ENCODE measurements around the gene NUDT4.
"Not testable (repeated sequence)": the region's sequence is repeated elsewhere in the genome, so short reads cannot be mapped to it uniquely, and the experiment has no call there.

The NUDT4 gene

DNA sequence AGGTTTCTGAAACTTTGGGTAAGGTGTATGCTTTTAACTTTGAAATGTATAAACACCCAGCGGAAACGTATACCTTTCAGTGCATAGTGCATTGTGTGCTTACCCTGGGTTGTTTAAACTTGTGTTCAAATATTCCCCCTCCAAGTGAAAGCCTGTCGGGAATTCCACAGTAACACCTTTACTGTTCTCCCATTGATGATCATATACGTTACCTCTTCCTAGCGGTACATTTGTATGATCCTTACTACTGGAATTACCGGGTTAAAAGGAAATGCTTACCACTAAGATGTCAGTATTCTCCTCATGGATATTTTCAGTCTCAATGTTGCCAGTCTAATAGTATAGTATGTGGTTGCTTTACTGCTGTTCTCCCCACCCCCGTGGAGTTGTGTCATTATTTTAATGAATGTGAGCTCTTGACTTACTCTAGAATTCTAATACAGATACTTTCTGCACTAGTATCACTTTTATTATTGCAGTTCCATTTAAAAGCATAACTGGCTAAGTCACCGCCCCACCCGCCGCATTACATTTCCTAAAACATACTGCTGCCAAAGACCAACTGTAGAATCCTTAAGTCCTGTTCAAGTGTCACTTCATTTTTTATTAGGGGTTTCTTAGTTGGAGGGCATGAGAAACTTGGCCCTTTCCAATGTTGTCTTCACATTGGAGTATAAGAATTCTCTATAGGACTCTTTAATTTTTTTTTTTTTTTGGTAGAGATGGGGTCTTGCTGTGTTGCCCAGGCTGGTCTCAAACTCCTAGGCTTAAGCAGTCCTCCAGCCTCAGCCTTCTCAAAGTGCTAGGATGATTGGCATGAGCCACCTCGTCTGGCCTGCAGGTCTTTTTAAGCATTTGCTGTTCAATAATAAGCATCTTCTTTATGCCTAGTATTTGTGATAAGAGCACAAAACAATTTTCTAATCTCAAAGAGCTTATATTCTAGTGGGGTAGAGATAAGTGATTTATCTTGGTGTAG, 24.9 kb downstream of the NUDT4 start:
- no peak for DNase-seq

DNA sequence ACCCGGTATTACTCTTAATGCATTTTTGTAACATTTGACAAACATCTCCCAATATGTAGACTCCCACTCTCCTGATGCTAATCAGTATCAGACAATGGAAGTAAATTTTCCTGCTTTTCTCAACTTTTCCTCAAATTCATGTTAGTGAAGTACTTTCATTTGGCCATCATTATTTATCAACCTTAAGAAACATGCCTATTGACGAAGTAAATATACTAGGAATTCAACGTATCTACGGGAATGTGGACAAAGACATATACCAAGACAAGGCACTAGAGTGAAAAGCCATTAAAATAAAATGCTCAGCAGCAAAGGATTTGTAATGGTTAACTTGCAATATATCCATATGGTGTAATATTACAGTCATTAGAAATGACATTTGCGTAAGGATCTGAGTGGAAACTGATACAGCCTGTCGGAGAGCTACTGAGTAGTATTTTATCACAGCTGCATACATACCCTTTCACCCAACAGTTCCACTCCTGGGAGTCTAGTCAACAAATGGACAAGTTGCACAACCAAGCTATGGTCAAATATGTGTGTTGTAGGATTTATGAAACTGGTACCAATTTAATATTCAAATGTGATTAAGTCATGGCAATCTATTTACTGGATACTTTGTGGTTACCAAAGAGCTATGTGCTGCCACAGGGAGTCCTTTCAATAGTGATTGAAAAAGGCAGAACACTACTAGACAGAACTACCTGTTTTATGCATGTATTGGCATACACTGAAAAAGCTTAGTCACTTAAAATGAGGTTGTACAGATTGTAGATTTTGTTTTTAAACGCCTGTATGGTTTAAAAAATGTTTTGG, 26.5 kb downstream of the NUDT4 start:
- no peak for DNase-seq

DNA sequence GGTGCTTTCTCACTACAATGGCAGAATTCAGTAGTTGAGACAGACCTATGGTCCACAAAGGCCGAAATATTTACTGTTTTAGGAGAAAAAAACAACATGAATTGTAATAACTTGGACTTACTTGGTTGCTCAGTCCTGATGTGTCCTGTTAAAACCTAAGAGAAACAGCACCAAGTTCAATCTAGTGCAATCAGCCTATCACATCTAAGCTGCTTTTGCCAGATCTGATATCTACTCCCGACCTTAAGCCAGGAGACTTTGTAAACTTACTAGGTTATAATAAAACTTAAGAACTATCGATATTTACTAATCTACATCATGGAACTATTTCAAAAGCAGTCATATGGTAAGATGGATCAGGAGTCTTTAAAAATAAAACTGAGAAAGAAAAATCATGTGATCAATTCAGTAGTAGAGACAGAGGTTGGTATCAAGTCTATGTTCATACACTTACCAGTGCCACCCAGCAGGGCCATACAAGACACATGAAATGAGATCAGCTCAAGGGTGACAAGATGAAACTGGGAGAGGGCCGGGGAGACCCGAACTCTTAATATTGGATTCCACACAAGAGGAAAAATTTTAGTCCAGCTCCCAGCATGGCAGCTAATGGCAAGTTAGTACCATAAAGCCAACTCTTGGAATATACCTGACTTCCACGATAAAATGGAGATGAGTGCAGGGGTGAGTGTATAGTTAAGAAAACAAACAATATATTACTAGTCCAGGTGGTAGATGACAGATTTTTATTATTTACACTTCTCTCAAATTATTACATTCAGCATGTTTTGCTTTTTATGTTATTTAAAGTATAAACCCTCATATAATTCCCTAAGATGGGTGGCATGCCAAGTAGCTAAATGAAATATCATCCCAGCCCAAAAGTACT, 27.5 kb downstream of the NUDT4 start:
- DNase-seq, result no peak

DNA sequence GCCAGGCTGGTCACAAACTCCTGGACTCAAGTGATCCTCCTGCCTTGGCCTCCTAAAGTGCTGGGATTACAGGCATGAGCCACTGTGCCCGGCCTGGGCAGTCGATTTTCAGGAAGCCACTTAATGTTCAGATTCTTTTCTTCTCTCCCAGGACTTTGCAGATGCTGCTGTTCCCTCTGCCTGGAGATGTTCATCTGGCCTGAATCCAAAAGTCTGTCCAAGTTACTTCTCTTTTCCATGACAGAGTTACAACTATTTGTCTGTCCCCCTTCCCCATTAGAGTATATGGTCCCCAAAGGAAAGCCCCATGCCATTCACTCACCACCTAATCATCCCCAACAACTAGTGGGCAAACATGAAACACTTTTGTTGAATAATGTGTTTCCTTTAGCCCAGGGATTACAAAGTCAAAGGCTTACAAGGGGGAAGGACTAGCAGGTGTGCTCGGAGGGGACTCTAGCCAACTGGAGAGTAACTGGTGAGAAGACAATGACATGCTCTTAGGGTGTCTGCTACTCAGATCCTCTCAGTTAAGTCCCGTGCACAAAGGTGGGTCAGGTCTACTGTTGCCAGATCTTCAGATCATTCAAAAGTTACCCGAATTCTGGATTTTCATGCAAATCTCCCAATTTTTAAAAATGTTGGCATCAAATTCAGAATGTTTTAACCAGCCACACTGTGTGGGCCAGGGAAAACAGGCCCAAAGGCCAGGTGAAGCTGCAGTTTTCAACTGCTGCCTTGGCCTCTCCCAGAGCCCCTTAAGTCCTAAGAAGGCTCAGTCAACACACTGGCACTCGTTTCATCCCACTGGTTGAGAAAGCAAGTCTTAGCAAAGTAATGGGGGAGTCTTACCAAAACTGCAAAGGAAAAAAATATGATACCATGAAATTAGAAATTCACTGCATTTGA, 29.6 kb downstream of the NUDT4 start:
- DNase-seq, result no peak

DNA sequence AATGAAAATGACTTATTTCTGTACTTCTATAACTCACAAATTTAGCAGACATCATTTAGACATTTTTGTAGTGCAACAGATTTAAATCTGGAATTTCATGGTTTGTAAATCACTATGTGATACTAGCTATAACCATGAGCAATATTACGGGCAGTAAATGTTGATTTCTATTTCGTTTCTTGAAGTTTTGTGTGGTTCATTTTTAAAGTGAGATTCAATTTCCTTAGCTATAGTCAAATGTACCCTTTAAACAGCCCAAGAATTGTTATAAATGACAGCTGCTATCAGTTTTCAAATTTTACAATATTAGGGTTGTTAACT, 30.2 kb downstream of the NUDT4 start:
- no peak for DNase-seq

DNA sequence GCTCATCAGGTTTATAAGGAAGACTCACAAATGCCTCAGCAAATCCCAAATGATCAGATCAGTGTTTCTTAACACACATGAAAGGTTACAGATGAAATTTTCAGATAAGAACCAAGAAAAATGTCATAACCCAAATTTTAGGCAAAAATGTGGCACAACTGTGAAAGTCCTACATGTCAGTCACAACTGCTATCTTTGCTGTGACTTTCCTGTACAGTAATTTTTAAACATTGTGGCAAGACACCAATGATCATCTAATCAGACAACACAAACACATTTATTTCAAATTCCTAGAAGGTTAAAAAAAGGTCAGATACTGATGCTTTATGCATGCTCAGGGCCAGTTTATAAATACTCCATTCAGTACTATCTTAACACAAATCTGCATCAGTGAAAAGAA, 31.1 kb downstream of the NUDT4 start:
- DNase-seq, result no peak

DNA sequence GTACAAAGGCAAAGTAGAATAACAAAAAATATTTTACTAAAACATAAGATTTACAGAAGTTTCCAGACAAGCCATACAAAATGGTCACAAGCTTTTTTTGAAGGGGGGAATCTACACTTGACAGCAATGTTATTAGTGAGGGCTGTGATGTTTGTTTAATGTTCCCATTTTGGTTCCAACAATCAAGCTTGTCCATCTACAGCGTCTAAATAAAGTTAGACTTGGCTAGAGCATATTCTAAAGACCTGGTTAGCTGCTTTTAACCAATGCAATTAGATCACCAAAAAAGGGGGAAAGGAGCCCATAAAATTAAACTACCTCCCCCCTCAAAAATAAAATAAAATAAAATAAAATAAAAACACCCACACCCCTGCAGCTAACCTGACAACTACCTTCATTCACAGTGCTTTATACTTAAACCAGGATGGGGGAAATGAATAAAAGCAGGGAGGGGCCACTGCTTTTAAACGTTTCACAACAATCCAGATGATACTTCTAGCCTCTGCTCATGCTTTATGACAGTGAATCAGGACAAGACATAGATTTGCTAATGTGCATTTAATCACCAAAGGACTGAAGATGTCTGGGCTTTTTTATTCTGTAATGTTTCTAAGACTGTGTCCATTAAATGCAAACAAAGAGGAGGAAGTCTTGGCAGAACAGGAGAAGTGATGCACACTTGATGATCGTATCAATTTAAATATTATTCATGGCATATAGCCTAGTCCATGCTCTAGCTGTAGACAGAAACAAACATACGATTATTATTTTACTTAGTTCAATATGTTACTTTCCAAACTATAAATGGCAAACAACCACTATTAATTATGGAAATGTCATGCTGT, 31.8 kb downstream of the NUDT4 start:
- not testable (repeated sequence) for DNase-seq

DNA sequence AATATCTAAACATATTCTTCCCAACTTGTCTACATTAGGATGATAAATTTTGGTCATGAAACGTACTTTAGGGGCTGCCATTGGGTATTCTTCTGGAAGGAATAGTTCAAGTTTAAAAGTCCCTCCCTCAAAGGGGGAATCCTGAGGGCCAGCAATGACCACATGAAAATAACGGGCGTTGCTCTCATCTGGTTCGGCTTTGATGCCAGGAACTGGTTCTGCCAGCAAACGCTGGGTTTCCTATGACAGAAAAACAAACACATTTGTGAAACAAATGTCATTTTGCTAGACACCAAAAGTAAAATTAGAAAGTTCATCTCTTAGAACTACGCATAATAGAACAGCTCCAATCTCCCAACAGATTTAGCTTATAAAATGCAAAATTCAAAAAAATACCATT, 33.3 kb downstream of the NUDT4 start:
- not testable (repeated sequence) for DNase-seq

DNA sequence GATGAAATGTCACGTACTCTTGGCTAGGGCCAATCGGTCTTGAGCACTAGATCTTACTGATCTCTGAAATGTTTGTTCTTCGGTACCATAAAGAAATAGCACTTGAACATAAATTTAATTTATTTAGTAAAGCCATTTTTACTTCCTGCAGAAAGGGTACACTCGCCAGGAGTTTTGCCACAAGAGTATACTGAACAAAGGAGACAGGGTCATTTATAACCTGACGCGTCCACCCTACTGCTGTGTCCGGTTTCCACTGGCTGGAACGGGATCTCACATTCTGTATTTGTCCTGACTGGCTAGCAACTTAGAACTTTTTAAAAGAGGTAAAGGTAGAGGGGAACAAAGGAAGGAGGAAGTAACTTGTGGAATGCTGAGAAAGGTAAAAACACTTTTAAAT, 34.7 kb downstream of the NUDT4 start:
- DNase-seq, result not testable (repeated sequence)

DNA sequence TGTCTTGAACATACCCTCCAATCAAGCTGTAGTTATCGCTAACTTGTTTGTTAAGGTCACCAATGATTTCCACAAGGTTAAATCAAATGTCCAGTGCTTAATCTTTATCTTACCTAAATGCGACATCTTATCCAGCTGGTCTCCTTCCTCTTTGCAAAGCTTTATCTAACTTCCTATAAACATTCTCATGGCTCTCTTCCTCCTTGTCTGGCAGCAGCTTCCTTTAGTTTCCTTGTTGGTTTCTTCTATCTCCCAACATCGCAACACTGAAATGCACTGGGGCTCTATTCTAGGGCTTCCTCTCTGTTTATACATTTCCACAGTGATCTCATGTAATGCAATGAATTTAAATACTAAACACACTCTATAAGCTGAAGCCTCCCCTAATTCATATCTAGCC, 35.3 kb downstream of the NUDT4 start:
- no peak for DNase-seq

DNA sequence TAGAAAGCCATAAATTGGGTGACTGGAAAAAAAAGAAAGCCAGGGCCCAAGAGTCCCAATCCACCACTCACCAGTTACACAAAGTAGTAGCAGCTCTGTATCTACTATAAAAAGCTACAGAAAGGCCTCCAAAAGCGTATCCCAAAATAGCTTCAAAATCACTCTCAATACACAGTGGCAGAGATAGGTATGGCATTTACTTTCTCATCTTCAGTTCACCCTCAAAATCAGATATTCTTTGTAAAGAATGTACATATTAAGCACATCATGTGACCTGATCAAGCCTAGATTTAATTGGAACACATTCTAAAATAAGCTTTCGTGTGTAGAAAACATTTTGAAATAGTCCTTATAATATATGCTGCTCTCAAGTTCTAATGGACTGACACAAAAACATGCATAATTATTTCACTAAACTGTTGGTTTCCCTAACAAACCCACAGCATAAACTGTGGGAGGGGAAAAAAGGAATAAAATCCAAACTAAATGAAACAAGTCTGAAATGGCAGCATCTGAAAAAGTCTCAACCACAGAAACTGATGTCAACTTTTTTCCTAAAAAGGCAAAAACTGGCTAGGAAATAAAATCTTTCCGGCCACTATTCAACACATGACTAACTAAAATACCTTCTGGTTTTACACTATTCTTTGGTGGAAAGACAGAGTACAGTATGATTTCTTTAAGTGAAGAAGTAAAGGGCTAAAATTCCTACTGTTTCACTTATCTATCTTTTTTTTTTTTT, 38.2 kb downstream of the NUDT4 start:
- no peak for DNase-seq

DNA sequence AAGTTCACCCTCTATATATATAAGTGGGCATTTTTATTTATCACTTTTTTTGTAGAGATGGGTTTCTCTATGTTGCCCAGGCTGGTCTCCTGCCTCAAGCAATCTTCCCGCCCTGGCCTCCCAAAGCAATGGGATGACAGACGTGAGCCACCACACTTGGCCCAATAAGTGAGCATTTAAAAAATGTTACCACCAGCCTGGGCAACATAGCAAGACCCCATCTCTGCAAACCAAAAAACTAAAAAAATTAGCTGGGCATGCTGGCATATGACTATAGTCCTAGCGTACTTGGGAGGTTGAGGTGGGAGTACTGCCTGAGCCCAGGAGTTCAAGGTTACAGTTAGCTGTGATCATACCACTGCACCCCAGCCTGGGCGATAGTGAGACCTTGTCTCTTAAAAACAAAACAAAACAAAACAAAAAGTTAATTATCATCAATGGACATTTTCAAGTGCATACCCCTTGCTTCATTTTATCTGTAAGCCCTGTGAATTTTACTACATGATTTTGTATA, 40.3 kb downstream of the NUDT4 start:
- no peak for DNase-seq

DNA sequence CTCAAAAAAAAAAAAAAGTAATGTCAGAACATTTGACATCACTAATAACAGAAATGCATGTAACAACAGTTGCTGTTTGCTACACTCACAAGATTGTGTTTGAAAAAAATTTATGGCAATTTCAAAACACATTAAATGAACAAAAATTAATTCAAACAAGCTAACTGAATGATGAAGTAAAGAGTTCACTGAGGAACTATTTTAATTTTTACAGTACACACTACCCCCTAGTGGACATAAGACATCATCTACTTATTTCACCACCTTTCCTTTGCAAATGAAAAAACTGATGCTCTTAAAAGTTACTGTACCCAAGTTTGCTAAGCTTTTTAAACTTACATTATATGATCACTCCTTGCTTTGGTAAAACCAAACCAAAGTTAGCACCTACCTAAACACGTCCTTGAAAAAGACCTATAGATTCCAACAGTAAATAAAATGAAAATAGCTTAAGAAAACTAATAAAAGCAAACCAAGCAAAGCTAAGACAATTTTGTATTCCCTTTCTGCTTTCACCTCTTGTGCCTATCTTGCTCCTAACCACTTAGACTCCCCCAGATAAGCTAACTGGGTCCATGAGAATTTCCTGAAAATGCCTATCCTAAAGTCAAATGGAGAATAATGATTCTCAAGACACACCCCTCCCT, 41.8 kb downstream of the NUDT4 start:
- DNase-seq, result peak in 1 of 2 donors; percentile 33

DNA sequence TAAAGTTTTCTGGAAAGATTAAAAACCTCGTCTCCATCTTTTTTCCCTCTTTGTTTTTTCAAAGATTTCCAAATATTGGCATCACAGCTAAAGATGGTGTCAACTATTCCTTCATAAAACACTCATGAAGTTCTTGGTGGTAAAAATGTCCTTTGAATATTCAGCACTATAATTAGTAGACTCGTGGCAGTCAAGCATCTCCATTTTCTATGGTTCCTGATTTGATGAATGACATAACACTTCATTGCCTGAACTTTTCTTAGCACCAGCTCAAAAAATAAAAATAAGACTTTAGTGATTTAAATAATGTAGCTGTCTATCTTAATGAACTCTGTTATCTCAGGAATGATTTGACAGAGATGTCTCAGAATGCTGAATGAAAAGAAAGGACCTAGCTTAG, 44.3 kb downstream of the NUDT4 start:
- DNase-seq, result no peak

DNA sequence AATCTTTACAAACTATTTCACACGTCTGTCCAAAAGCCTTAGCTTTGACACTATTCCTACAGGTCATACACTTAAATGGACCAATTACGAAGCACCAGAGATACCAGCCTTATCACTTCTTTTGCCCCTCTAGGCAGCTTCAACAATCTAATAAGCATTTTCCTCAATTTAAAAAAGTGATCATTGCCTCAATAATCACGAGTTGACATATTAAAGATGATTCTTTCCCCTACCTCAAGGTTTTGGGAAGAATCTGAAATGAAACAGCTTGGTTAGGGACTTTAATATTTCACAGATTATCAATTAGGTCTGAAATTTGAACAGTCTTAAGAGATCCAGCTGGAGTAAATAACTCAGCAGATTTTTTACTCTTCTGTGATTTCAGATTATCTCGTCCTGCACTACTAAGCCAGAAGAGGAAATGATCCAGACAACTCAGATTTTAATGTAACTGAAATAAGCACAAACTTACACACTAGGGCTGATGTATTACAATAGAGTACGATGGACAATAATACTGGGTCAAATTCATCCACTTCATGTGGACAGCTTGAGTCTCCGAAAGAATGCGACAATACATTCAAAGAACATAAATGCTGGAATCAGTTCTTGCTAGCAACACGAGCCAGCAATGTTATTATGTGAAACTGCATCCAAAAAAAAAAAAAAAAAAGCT, 48.1 kb downstream of the NUDT4 start:
- DNase-seq, result no peak

DNA sequence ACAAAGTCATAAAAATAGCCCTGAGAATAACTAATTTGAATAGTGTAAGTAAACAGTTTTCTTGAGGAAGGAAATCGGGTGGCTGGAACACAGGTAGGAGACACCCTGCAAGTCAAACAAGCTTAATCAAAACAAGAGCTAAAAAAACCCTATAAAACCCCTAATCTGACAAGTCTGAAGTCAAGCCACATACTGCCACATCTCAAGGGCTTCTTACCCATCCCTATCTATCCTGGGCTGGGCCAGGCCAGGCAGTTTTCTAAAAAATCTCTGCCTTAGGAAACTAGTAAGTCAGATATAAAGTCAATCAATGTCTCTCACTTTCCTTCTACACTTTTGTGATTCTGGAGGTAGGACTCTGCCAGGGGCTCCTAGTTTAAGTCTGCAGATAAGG, 48.7 kb downstream of the NUDT4 start:
- DNase-seq, result no peak

DNA sequence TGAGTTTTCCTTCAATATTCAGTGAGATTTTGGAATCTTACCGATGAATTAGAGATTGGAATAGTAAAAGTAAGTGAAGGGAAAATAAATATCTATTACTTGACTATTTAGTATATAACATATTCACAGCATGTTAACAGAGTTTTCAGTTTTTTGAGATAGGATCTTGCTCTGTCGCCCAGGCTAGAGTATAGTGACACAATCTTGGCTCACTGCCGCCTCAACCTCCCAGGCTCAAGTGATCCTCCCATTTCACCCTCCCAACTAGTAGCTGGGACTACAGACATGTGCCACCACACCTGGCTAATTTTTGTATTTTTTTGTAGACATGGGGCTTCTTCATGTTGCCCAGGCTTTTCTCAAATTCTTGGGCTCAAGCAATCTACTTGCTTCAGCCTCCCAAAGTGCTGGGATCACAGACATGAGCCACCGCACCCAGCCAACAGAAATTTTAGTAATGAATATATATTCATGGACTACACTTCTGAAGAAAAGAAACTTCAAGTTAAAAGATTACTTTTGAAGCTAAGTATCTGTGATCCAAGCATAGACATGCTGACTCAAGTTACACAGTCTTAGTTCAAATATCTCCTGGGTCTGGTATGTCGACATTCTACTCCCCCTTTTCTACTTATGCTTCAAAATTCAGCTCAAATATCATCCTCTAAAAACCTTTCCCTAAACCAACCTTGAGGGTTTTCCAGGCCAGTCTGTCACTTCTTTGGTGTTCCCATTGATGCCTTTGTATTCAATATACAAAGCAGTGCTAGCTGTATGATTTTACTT, 50.2 kb downstream of the NUDT4 start:
- no peak for DNase-seq

DNA sequence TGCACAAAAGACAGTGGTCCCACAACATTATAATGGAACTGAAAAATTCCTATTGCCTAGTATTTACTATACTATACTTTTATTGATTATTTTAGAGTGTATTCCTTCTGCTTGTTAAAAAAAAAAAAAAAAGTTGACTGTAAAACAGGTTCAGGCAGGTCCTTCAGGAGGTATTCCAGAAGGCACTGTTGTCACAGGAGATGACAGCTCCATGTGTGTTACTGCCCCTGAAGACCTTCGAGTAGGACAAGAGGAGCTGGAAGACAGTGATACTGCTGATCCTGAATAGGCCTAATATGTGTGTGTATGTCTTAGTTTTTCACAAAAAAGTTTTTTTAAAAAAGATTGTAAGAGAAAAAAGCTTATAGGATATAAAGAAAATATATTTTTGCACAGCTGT, 51.7 kb downstream of the NUDT4 start:
- no peak for DNase-seq

Measured in bone marrow (tissue), 2 donors.